HUES48 (cell line): ENCODE results near the gene MRPS23.

Experiments
- H3K27ac ChIP-seq: one replicate; pipeline ENCODE4 v1.7.0; 2013; ENCODE audit warnings: low read depth, low read length, inconsistent platforms
- H3K27me3 ChIP-seq: 2 replicates; pipeline ENCODE4 v1.6.1; 2013; ENCODE audit warnings: mild to moderate bottlenecking, low read length; ENCODE audit not compliant: control insufficient read depth, insufficient read depth
- H3K36me3 ChIP-seq: 2 replicates; pipeline ENCODE4 v1.6.1; 2013; ENCODE audit warnings: low read length; ENCODE audit not compliant: control insufficient read depth, insufficient read depth
- H3K4me1 ChIP-seq: 2 replicates; pipeline ENCODE4 v1.6.1; 2013; ENCODE audit warnings: mild to moderate bottlenecking, low read length; ENCODE audit not compliant: control insufficient read depth, insufficient read depth
- H3K4me3 ChIP-seq: 2 replicates; pipeline ENCODE4 v1.5.1; 2013; ENCODE audit warnings: mild to moderate bottlenecking, low read depth, low read length
- H3K9ac ChIP-seq: 2 replicates; pipeline ENCODE4 v1.6.1; 2013; ENCODE audit warnings: mild to moderate bottlenecking, low read depth, low read length, moderate library complexity
- H3K9me3 ChIP-seq: 2 replicates; pipeline ENCODE4 v1.6.1; 2013; ENCODE audit warnings: low read length; ENCODE audit not compliant: control insufficient read depth, insufficient read depth

The MRPS23 gene

GRCh38 chr17:57861000-57861789, 11.4 kb upstream of the MRPS23 start:
- peaks cover 42% of the 10 kb centered on the region for H3K27me3 ChIP-seq
- peaks cover 26% of the 10 kb centered on the region for H3K4me1 ChIP-seq
- H3K9ac ChIP-seq: no peak overlapping the region
- H3K9me3 ChIP-seq: no peaks in the 10 kb centered on the region
- peak overlapping the region; percentile 55 for H3K27ac ChIP-seq
- no peaks in the 10 kb centered on the region for H3K36me3 ChIP-seq
- H3K4me3 ChIP-seq: peak overlapping the region; percentile 60

DNA sequence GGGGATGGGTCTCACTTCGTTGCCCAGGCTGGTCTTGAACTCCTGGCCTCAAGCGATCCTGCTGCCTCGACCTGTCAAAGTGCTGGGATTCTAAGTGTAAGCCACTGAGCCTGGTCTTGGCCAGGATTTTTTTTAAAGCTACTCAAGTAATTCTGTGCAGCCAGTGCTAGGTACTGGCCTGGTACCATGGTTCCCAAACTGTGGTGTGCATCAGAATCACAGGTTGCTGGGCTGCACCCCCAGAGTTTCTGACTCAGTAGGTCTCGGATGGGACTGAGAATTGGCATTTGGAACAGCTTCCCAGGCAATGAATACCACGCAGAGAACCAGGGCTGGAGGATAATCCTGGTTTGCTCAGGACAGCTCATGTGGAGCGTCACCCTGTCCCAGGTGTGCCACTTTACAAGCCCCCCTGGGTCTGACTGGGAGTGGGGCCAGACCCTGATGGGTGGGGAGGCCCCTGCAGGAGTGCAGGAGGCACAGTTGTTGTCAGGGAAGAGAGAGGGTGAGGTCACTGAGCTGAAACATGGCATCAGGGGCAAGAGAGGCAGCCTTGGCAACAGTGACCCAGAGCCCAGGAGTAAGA, 10.7 kb upstream of the MRPS23 start:
- Histone ChIP-seq H3K9ac (no peak overlapping the region), H3K27ac (peak overlapping the region; percentile 38), H3K4me3 (peak overlapping the region; percentile 60; the same call in 1 of the 2 replicates), H3K9me3 (no peaks in the 10 kb centered on the region), H3K27me3 (peaks cover 42% of the 10 kb centered on the region), H3K4me1 (peaks cover 26% of the 10 kb centered on the region), H3K36me3 (no peaks in the 10 kb centered on the region)

- Histone ChIP-seq H3K4me1 (peaks cover 26% of the 10 kb centered on the region), H3K27ac (no peak overlapping the region), H3K36me3 (no peaks in the 10 kb centered on the region), H3K4me3 (no peak overlapping the region), H3K9me3 (no peaks in the 10 kb centered on the region), H3K27me3 (peaks cover 42% of the 10 kb centered on the region), H3K9ac (no peak overlapping the region)
Measured at GRCh38 chr17:57859601-57860413, 10.0 kb upstream of the MRPS23 start.

- H3K27me3 ChIP-seq: peaks cover 42% of the 10 kb centered on the region
- no peaks in the 10 kb centered on the region for H3K36me3 ChIP-seq
- H3K4me1 ChIP-seq: peaks cover 24% of the 10 kb centered on the region
- no peaks in the 10 kb centered on the region for H3K9me3 ChIP-seq
- H3K27ac ChIP-seq: no peak overlapping the region
- H3K9ac ChIP-seq: no peak overlapping the region
- no peak overlapping the region for H3K4me3 ChIP-seq
Measured at GRCh38 chr17:57858838-57859237, 9.0 kb upstream of the MRPS23 start.

DNA sequence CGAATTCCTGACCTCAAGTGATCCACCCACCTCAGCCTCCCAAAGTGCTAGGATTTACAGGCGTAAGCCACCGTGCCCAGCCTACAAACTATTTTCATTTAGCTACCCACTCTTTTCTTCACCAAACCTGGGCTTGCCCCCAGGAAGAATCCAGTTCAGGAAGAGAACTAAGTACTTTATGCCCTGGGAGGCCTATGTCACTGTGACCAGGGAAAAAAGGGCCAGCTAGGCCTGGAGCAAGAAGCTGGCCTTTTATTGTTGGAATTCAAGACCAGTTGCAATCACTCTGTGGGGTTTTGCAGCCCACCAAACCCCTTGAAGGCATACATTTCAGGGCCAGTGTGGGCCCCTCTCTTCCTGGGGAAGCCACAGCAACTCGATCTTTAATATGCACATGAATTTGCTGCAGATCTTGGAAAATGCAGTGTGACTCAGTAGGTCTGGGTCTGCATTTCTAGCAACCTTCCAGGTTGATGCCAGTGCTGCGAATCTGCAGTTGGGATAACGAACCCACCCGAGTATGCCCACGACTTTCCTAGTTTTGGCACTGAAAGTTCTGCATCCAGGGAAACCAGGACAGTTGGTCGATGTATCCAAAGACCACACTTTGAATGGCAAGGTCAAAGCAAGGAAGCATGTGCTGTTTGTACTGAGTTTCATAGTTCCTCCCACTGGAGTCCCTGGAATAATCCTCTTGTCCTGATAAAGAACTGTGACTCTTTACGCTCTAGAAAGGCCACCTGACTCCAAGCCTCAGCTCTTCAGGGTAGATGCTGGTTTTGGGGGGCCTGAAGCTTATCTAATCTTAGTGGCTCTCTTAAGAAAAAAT, 7.2 kb upstream of the MRPS23 start:
- Histone ChIP-seq H3K36me3 (no peaks in the 10 kb centered on the region), H3K4me1 (peaks cover 16% of the 10 kb centered on the region), H3K27ac (no peak overlapping the region), H3K9ac (no peak overlapping the region), H3K4me3 (no peak overlapping the region), H3K9me3 (no peaks in the 10 kb centered on the region), H3K27me3 (peaks cover 27% of the 10 kb centered on the region)

- Histone ChIP-seq H3K27me3 (peaks cover 12% of the 10 kb centered on the region), H3K4me3 (no peak overlapping the region), H3K4me1 (peaks cover 17% of the 10 kb centered on the region), H3K9me3 (no peaks in the 10 kb centered on the region), H3K9ac (no peak overlapping the region), H3K36me3 (no peaks in the 10 kb centered on the region), H3K27ac (no peak overlapping the region)
Measured at GRCh38 chr17:57855391-57856035, 5.7 kb upstream of the MRPS23 start.

DNA sequence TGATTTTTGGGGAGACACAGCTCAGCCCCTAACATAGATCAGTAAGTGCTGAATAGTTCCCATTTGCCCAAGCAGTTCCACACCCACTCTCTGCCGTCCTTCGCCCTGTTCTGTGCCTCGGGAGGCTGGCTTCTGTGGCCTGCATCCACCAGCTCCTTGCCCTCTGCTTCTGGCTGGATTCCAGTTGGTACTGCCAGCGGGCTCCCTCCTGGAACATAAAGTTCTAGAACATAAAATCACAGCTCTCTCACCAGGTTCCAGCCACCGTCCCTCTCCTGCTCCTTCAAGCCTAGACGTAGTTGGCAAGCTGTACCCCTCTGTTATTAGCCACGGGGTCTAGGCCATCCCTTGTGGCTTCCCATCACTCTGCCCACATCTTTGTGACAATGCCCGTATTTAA, 3.9 kb upstream of the MRPS23 start:
- no peaks in the 10 kb centered on the region for H3K27me3 ChIP-seq
- H3K9ac ChIP-seq: no peak overlapping the region
- H3K9me3 ChIP-seq: no peaks in the 10 kb centered on the region
- 0 out of 2 replicates have a peak, but pooled peaks cover 3% of the 10 kb centered on the region for H3K36me3 ChIP-seq
- H3K4me1 ChIP-seq: peaks cover 21% of the 10 kb centered on the region
- no peak overlapping the region for H3K27ac ChIP-seq
- H3K4me3 ChIP-seq: no peak overlapping the region

GRCh38 chr17:57852955-57853328, 3.1 kb upstream of the MRPS23 start:
- peaks cover 10% of the 10 kb centered on the region; the same call in 1 of the 2 replicates for H3K36me3 ChIP-seq
- H3K9me3 ChIP-seq: no peaks in the 10 kb centered on the region
- H3K4me3 ChIP-seq: no peak overlapping the region
- H3K4me1 ChIP-seq: peaks cover 21% of the 10 kb centered on the region
- H3K27me3 ChIP-seq: no peaks in the 10 kb centered on the region
- no peak overlapping the region for H3K27ac ChIP-seq
- no peak overlapping the region for H3K9ac ChIP-seq

DNA sequence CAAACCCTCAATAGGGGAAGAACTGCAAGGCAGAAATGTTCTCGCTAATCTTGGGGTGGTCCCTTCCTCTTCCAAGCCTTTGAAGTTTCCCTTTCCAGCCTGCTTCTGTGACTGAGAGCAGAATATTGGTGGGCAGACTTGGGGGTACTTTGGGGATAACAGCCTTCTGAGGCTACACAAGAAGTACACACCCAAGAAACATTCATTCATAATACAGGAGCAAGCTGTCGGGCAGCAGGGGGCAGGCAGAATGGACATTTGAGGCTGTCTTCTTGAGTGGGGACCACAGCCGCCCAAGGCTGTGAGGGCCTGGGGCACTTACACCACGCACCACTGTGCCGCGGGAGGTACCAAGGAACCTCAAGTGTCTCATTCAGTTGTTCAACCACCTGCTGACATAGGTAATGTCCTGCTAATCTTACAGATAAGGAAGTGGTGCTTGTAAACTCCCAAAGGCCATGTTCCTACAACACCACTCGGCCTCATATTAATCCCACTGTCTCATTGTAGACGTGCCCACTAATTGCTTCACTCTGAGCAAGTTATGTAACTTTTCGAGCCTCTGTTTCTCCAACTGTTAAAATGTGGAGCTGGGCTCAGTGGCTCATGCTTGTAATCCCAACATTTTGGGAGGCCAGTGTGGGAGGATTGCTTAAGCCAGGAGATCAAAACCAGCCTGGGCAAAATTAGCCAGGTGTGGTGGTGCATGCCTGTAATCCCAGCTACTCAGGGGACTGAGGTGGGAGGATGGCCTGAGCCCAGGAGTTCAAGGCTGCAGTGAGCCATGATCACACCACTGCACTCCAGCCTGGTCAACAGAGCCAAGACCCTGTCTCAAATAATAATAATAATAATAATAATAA, 2.5 kb upstream of the MRPS23 start:
- H3K9ac ChIP-seq: no peak overlapping the region
- H3K27ac ChIP-seq: peak overlapping the region; percentile 47
- no peaks in the 10 kb centered on the region for H3K27me3 ChIP-seq
- H3K36me3 ChIP-seq: peaks cover 14% of the 10 kb centered on the region; the same call in 1 of the 2 replicates
- no peaks in the 10 kb centered on the region for H3K9me3 ChIP-seq
- H3K4me3 ChIP-seq: no peak overlapping the region
- H3K4me1 ChIP-seq: peaks cover 20% of the 10 kb centered on the region
